ENCODE data around the gene GTPBP3. TPM values are rescaled to one million over a fixed set of nuclear protein-coding genes. Genes with fewer than 3 reads are reported as not detected.

Gene GTPBP3
- total and polyA plus RNA-seq, 2 experiments from 2014 or later: 7.9 to 14.8 TPM

- Histone ChIP-seq H3K36me3 (ENCODE audit: low read depth) (no peaks in the 10 kb centered on the region), H3K4me2 (ENCODE audit: unreplicated experiment) (no peak overlapping the region)
- no peak for TF ChIP-seq EZH2phosphoT487 (IDR thresholded peaks at IDR 0.05; ENCODE audit: insufficient read depth, low read depth)
- no peak for TF ChIP-seq EZH2 (IDR thresholded peaks at IDR 0.05; ENCODE audit: insufficient read depth, poor library complexity, severe bottlenecking)
Observed at GRCh38 chr19:17353386-17353785, 16.0 kb downstream of the GTPBP3 start.

GRCh38 chr19:17357078-17357666, 19.8 kb downstream of the GTPBP3 start:
- Histone ChIP-seq H3K27ac (no peak overlapping the region), H3K4me2 (ENCODE audit: unreplicated experiment) (no peak overlapping the region), H3K9ac (no peak overlapping the region), H2AFZ (no peak overlapping the region), H3K79me2 (ENCODE audit: insufficient read depth) (no peaks in the 10 kb centered on the region), H3K4me1 (ENCODE audit: insufficient read depth) (no peaks in the 10 kb centered on the region), H3K27me3 (replicated peaks; ENCODE audit: insufficient read depth) (no peaks in the 10 kb centered on the region), H3K36me3 (ENCODE audit: low read depth) (no peaks in the 10 kb centered on the region), H3K9me2 (ENCODE audit: insufficient read depth) (no peaks in the 10 kb centered on the region), H3K9me3 (ENCODE audit: low read depth) (no peaks in the 10 kb centered on the region), H4K20me1 (ENCODE audit: insufficient read depth) (no peaks in the 10 kb centered on the region), H3K4me3 (no peak overlapping the region), H3F3A (ENCODE audit: insufficient read depth) (no peaks in the 10 kb centered on the region)
- 76 to 81% methylated on average over 7 of the region's 7 CpGs for WGBS, 2 experiments (ENCODE audit: low coverage in 1 of 2, low lambda C conversion rate in 2 of 2, missing lambda C conversion rate in 2 of 2)
- TF ChIP-seq EZH2 (IDR thresholded peaks at IDR 0.05; ENCODE audit: insufficient read depth, poor library complexity, severe bottlenecking) (no peak), EZH2phosphoT487 (IDR thresholded peaks at IDR 0.05; ENCODE audit: insufficient read depth, low read depth) (no peak)
- no peak for DNase-seq
- in situ Hi-C loops (cut with MboI): no loop called here

More at GRCh38 chr19:17353386-17353785, 16.0 kb downstream of the GTPBP3 start:
- H3K27me3 ChIP-seq (replicated peaks; ENCODE audit: insufficient read depth): no peaks in the 10 kb centered on the region; the same call in 1 of the 2 replicates
- WGBS, 2 experiments (ENCODE audit: low coverage in 1 of 2, low lambda C conversion rate in 2 of 2, missing lambda C conversion rate in 2 of 2): 43 to 45% methylated on average over 8 of the region's 8 CpGs
- no peaks in the 10 kb centered on the region for H3K4me1 ChIP-seq (ENCODE audit: insufficient read depth)
- no peaks in the 10 kb centered on the region for H4K20me1 ChIP-seq (ENCODE audit: insufficient read depth)
- H3K9me2 ChIP-seq (ENCODE audit: insufficient read depth): no peaks in the 10 kb centered on the region
- no peak for DNase-seq
- no peaks in the 10 kb centered on the region for H3F3A ChIP-seq (ENCODE audit: insufficient read depth)
- H3K4me3 ChIP-seq: no peak overlapping the region
- no peak overlapping the region for H2AFZ ChIP-seq
- H3K9me3 ChIP-seq (ENCODE audit: low read depth): no peaks in the 10 kb centered on the region
- H3K9ac ChIP-seq: no peak overlapping the region
- H3K79me2 ChIP-seq (ENCODE audit: insufficient read depth): no peaks in the 10 kb centered on the region
- in situ Hi-C loops (cut with MboI): no loop called here
- H3K27ac ChIP-seq: no peak overlapping the region

GRCh38 chr19:17357724-17358123, 20.4 kb downstream of the GTPBP3 start:
- TF ChIP-seq EZH2phosphoT487 (IDR thresholded peaks at IDR 0.05; ENCODE audit: insufficient read depth, low read depth) (no peak), EZH2 (IDR thresholded peaks at IDR 0.05; ENCODE audit: insufficient read depth, poor library complexity, severe bottlenecking) (no peak)
- no peaks in the 10 kb centered on the region; the same call in 1 of the 2 replicates for H3K27me3 ChIP-seq (replicated peaks; ENCODE audit: insufficient read depth)
- no peak for DNase-seq
- H3K79me2 ChIP-seq (ENCODE audit: insufficient read depth): no peaks in the 10 kb centered on the region
- H3K4me3 ChIP-seq: no peak overlapping the region
- no peaks in the 10 kb centered on the region for H3K36me3 ChIP-seq (ENCODE audit: low read depth)
- H3K27ac ChIP-seq: no peak overlapping the region
- no peaks in the 10 kb centered on the region for H4K20me1 ChIP-seq (ENCODE audit: insufficient read depth)
- H3K4me2 ChIP-seq (ENCODE audit: unreplicated experiment): no peak overlapping the region
- H2AFZ ChIP-seq: no peak overlapping the region
- no peak overlapping the region for H3K9ac ChIP-seq
- H3K9me3 ChIP-seq (ENCODE audit: low read depth): no peaks in the 10 kb centered on the region
- no peaks in the 10 kb centered on the region for H3K9me2 ChIP-seq (ENCODE audit: insufficient read depth)
- no peaks in the 10 kb centered on the region for H3F3A ChIP-seq (ENCODE audit: insufficient read depth)
- in situ Hi-C loops (cut with MboI): no loop called here
- WGBS, 2 experiments (ENCODE audit: low coverage in 1 of 2, low lambda C conversion rate in 2 of 2, missing lambda C conversion rate in 2 of 2): 81 to 85% methylated on average over 11 of the region's 11 CpGs
- H3K4me1 ChIP-seq (ENCODE audit: insufficient read depth): no peaks in the 10 kb centered on the region

GRCh38 chr19:17358395-17358794, 21.0 kb downstream of the GTPBP3 start:
- no peaks in the 10 kb centered on the region for H3K36me3 ChIP-seq (ENCODE audit: low read depth)
- H4K20me1 ChIP-seq (ENCODE audit: insufficient read depth): no peaks in the 10 kb centered on the region
- H3K27me3 ChIP-seq (replicated peaks; ENCODE audit: insufficient read depth): no peaks in the 10 kb centered on the region; the same call in 1 of the 2 replicates
- no peaks in the 10 kb centered on the region for H3K9me2 ChIP-seq (ENCODE audit: insufficient read depth)
- H3K9me3 ChIP-seq (ENCODE audit: low read depth): no peaks in the 10 kb centered on the region
- TF ChIP-seq EZH2phosphoT487 (IDR thresholded peaks at IDR 0.05; ENCODE audit: insufficient read depth, low read depth) (no peak), EZH2 (IDR thresholded peaks at IDR 0.05; ENCODE audit: insufficient read depth, poor library complexity, severe bottlenecking) (no peak)
- WGBS, 2 experiments (ENCODE audit: low coverage in 1 of 2, low lambda C conversion rate in 2 of 2, missing lambda C conversion rate in 2 of 2): 45 to 54% methylated on average over 6 to 7 of the region's 7 CpGs
- in situ Hi-C loops (cut with MboI): no loop called here
- no peak overlapping the region for H3K27ac ChIP-seq
- H3K9ac ChIP-seq: no peak overlapping the region
- DNase-seq: peak; percentile 50
- no peaks in the 10 kb centered on the region for H3K4me1 ChIP-seq (ENCODE audit: insufficient read depth)
- no peak overlapping the region for H2AFZ ChIP-seq
- no peaks in the 10 kb centered on the region for H3F3A ChIP-seq (ENCODE audit: insufficient read depth)
- H3K4me2 ChIP-seq (ENCODE audit: unreplicated experiment): no peak overlapping the region
- no peak overlapping the region for H3K4me3 ChIP-seq
- no peaks in the 10 kb centered on the region for H3K79me2 ChIP-seq (ENCODE audit: insufficient read depth)

Data from GM23248 (cell line).